PC-3 (cell line): ENCODE results near the gene PIK3CG.

Experiments used
- CTCF ChIP-seq: fragments of 300-600 bp; sonication (generic); conservative IDR thresholded peaks from 2 replicates; pipeline ENCODE4 v1.5.1; 2017; ENCODE audit warnings: antibody characterized with exemption, low read depth, mild to moderate bottlenecking, low read length
- EZH2 ChIP-seq: fragments of 300-600 bp; sonication (generic); IDR thresholded peaks from one replicate; pipeline ENCODE4 v1.6.1; 2017; ENCODE audit warnings: antibody characterized with exemption, mild to moderate bottlenecking, low read length; ENCODE audit not compliant: unreplicated experiment
- EZH2phosphoT487 ChIP-seq: fragments of 300-600 bp; sonication (generic); IDR thresholded peaks from 2 replicates; pipeline ENCODE4 v1.6.1; 2018; ENCODE audit warnings: mild to moderate bottlenecking, antibody characterized with exemption, low read length, borderline replicate concordance

- no peak for TF ChIP-seq EZH2
- TF ChIP-seq CTCF = no peak
- TF ChIP-seq EZH2phosphoT487 = no peak
Observed at GRCh38 chr7:106905734-106906133, 40.7 kb downstream of the PIK3CG start.
